Measurements from ENCODE around the gene PSMA5.

DNA sequence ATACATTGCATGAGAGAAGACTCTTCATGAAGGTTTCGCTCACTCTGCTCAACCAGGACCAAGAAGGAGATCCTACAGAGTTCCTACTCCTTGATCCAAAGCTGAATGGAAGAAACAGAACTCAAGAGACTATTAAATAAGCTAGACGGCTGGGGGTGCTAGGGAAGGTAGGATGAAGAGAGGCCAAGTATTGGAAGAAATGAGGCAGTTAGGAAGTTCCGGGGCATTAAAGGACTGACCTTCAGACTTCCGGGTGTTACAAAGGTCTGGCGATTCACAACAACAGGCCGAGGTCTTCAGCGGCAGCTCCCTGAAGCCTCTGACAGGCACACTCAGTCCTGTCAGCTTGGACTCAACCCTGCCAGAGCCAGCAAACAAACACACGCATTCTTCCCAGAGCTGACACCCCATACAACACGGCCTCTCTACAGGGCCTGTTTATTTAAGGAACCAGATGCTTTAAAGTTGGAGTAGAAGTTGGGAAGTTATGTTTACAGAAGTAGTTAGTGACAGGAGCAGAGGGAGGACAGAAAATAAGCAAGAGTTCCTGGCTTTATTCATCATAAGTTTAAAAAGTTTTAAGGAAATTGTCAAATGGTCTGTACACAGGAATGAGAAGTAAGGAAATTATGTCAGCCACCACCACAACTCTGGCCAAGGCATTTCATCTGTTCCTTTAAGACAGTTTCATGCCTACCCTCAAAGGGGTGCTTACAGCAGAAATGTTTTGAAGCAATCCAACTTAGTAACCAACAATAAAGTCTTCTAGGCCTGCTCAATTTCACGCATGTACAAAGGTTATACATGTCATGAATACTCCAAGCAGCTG lies 33.2 kb downstream of the PSMA5 start:
- TF ChIP-seq RAD21 (conservative IDR thresholded peaks at IDR 0.05) (no peak), EZH2 (IDR thresholded peaks at IDR 0.05; ENCODE audit: borderline replicate concordance, insufficient read depth, low read length, poor library complexity, severe bottlenecking) (no peak), POLR2AphosphoS5 (IDR thresholded peaks at IDR 0.05) (no peak), MXI1 (conservative IDR thresholded peaks at IDR 0.05; ENCODE audit: poor library complexity, severe bottlenecking) (no peak), TAF1 (IDR thresholded peaks at IDR 0.05; ENCODE audit: low read depth) (no peak), EP300 (conservative IDR thresholded peaks at IDR 0.05; ENCODE audit: poor library complexity, severe bottlenecking) (no peak)
- TF ChIP-seq, protein P1, sequence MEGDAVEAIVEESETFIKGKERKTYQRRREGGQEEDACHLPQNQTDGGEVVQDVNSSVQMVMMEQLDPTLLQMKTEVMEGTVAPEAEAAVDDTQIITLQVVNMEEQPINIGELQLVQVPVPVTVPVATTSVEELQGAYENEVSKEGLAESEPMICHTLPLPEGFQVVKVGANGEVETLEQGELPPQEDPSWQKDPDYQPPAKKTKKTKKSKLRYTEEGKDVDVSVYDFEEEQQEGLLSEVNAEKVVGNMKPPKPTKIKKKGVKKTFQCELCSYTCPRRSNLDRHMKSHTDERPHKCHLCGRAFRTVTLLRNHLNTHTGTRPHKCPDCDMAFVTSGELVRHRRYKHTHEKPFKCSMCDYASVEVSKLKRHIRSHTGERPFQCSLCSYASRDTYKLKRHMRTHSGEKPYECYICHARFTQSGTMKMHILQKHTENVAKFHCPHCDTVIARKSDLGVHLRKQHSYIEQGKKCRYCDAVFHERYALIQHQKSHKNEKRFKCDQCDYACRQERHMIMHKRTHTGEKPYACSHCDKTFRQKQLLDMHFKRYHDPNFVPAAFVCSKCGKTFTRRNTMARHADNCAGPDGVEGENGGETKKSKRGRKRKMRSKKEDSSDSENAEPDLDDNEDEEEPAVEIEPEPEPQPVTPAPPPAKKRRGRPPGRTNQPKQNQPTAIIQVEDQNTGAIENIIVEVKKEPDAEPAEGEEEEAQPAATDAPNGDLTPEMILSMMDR (IDR thresholded peaks at IDR 0.05; ENCODE audit: poor library complexity, severe bottlenecking), result no peak
- TF ChIP-seq, protein P2, sequence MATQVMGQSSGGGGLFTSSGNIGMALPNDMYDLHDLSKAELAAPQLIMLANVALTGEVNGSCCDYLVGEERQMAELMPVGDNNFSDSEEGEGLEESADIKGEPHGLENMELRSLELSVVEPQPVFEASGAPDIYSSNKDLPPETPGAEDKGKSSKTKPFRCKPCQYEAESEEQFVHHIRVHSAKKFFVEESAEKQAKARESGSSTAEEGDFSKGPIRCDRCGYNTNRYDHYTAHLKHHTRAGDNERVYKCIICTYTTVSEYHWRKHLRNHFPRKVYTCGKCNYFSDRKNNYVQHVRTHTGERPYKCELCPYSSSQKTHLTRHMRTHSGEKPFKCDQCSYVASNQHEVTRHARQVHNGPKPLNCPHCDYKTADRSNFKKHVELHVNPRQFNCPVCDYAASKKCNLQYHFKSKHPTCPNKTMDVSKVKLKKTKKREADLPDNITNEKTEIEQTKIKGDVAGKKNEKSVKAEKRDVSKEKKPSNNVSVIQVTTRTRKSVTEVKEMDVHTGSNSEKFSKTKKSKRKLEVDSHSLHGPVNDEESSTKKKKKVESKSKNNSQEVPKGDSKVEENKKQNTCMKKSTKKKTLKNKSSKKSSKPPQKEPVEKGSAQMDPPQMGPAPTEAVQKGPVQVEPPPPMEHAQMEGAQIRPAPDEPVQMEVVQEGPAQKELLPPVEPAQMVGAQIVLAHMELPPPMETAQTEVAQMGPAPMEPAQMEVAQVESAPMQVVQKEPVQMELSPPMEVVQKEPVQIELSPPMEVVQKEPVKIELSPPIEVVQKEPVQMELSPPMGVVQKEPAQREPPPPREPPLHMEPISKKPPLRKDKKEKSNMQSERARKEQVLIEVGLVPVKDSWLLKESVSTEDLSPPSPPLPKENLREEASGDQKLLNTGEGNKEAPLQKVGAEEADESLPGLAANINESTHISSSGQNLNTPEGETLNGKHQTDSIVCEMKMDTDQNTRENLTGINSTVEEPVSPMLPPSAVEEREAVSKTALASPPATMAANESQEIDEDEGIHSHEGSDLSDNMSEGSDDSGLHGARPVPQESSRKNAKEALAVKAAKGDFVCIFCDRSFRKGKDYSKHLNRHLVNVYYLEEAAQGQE (IDR thresholded peaks at IDR 0.05; ENCODE audit: borderline replicate concordance), result no peak

All from neural cell (in vitro differentiated cells).